ENCODE data around the gene TENM3.
A peak's percentile ranks its signal among the peaks of the same experiment; 100 is the strongest.

The TENM3 gene

DNA sequence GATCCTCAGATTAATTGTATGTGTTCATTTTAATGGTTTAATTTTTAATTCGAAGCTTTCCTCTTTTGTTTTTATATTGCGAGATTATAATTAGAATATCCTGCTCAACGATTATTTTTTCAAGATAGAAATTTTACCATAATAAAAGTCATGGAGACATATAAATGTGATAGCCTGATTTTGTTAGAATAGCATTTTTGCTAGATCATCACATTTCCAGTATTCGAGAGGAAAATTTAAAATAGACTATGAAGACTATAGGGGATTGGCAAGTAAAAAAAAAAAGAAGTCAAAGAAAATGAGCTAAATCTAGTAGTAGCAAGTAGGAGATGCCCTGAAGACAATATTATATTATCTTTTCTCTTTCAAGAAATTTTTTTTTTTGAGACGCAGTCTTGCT lies 60.6 kb downstream of the TENM3 start:
- no peaks in the 10 kb centered on the region for H3K9me3 ChIP-seq (ENCODE audit: insufficient read depth, low read length)
- H3K79me2 ChIP-seq (ENCODE audit: low read length) = no peaks in the 10 kb centered on the region
- TF ChIP-seq, protein P1, sequence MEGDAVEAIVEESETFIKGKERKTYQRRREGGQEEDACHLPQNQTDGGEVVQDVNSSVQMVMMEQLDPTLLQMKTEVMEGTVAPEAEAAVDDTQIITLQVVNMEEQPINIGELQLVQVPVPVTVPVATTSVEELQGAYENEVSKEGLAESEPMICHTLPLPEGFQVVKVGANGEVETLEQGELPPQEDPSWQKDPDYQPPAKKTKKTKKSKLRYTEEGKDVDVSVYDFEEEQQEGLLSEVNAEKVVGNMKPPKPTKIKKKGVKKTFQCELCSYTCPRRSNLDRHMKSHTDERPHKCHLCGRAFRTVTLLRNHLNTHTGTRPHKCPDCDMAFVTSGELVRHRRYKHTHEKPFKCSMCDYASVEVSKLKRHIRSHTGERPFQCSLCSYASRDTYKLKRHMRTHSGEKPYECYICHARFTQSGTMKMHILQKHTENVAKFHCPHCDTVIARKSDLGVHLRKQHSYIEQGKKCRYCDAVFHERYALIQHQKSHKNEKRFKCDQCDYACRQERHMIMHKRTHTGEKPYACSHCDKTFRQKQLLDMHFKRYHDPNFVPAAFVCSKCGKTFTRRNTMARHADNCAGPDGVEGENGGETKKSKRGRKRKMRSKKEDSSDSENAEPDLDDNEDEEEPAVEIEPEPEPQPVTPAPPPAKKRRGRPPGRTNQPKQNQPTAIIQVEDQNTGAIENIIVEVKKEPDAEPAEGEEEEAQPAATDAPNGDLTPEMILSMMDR (IDR thresholded peaks at IDR 0.05; ENCODE audit: low read depth, low read length) = no peak
- TF ChIP-seq EZH2phosphoT487 (IDR thresholded peaks at IDR 0.05; ENCODE audit: low read depth) = no peak
- no peak overlapping the region for H2AFZ ChIP-seq (ENCODE audit: low read depth, low read length)
- no peaks in the 10 kb centered on the region for H4K20me1 ChIP-seq (ENCODE audit: insufficient read depth, low read length)
- no peak overlapping the region for H3K9ac ChIP-seq (ENCODE audit: low read length)
- no peaks in the 10 kb centered on the region for H3K36me3 ChIP-seq (replicated peaks; ENCODE audit: low read depth, low read length)
- H3K4me1 ChIP-seq (ENCODE audit: low read length) = no peaks in the 10 kb centered on the region
- H3K4me2 ChIP-seq (ENCODE audit: low read length) = no peak overlapping the region
- no peak overlapping the region for H3K4me3 ChIP-seq (ENCODE audit: low read length)
- H3K27me3 ChIP-seq (ENCODE audit: low read depth, low read length) = no peaks in the 10 kb centered on the region
- no peak overlapping the region for H3K27ac ChIP-seq (ENCODE audit: low read length)

DNA sequence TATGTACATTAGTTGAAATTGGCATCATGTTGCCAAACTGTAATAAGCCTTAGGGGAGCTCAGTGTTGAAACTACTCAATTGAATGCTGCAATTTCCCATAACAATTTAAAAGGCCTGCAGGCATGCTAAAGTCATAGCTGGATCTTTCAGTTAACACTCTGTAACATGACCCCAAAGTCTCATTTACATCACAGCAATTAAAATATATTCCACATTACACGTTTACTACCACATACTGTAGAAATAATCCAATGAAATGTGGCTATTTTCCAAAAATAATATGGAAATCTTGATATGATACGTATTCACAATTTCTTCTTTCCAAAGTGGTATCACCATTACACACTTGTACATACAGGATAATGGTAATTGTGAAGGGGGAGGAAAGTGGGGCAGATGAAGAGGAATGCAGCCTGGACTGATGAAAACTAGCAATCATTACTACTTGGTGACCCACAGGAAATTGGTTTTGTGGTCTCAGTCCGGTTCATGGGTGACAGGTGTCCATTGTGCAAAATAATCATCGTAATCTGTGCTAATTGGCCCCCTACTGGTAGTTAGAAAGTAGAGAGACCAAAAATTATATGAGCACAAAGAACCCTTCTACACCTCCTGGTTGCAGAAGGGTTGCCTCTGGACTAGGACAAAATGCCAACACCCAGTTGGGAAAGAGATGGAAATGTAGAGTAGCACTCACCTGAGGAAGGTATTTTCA lies 63.7 kb downstream of the TENM3 start:
- H3K4me1 ChIP-seq (ENCODE audit: low read length) = no peaks in the 10 kb centered on the region
- H4K20me1 ChIP-seq (ENCODE audit: insufficient read depth, low read length) = no peaks in the 10 kb centered on the region
- H3K36me3 ChIP-seq (replicated peaks; ENCODE audit: low read depth, low read length) = no peaks in the 10 kb centered on the region
- H3K4me3 ChIP-seq (ENCODE audit: low read length) = no peak overlapping the region
- no peak for TF ChIP-seq EZH2phosphoT487 (IDR thresholded peaks at IDR 0.05; ENCODE audit: low read depth)
- TF ChIP-seq, protein P1 (IDR thresholded peaks at IDR 0.05; ENCODE audit: low read depth, low read length) = peak; percentile 46
- no peaks in the 10 kb centered on the region for H3K27me3 ChIP-seq (ENCODE audit: low read depth, low read length)
- H3K9ac ChIP-seq (ENCODE audit: low read length) = no peak overlapping the region
- no peak overlapping the region for H2AFZ ChIP-seq (ENCODE audit: low read depth, low read length)
- no peaks in the 10 kb centered on the region for H3K9me3 ChIP-seq (ENCODE audit: insufficient read depth, low read length)
- no peaks in the 10 kb centered on the region for H3K79me2 ChIP-seq (ENCODE audit: low read length)
- H3K4me2 ChIP-seq (ENCODE audit: low read length) = no peak overlapping the region
- H3K27ac ChIP-seq (ENCODE audit: low read length) = no peak overlapping the region

DNA sequence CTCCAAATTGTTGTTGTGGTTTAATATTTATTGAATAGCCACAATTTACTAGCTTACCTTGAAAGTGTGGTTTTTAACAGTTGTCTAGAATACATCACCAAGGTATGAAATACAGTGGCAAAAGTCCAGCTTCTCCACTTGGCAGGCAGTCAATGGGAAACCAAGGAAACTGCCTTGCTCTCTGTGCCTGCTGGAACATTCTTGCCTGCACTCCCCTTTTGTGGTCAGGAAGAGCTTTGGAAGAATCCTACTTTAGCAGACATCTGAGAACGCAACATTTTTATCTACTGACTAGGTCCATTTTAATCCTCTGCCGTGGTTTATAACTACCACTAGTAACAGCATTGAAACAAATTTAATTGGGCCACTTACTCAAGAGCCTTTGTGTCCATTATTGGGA lies 64.5 kb downstream of the TENM3 start:
- no peaks in the 10 kb centered on the region for H3K36me3 ChIP-seq (replicated peaks; ENCODE audit: low read depth, low read length)
- H3K9ac ChIP-seq (ENCODE audit: low read length) = no peak overlapping the region
- no peak overlapping the region for H3K4me2 ChIP-seq (ENCODE audit: low read length)
- H3K27ac ChIP-seq (ENCODE audit: low read length) = no peak overlapping the region
- H3K79me2 ChIP-seq (ENCODE audit: low read length) = no peaks in the 10 kb centered on the region
- TF ChIP-seq, protein P1 (IDR thresholded peaks at IDR 0.05; ENCODE audit: low read depth, low read length) = no peak
- no peak for TF ChIP-seq EZH2phosphoT487 (IDR thresholded peaks at IDR 0.05; ENCODE audit: low read depth)
- no peaks in the 10 kb centered on the region for H3K27me3 ChIP-seq (ENCODE audit: low read depth, low read length)
- no peaks in the 10 kb centered on the region for H3K4me1 ChIP-seq (ENCODE audit: low read length)
- H2AFZ ChIP-seq (ENCODE audit: low read depth, low read length) = no peak overlapping the region
- no peaks in the 10 kb centered on the region for H3K9me3 ChIP-seq (ENCODE audit: insufficient read depth, low read length)
- H3K4me3 ChIP-seq (ENCODE audit: low read length) = no peak overlapping the region
- no peaks in the 10 kb centered on the region for H4K20me1 ChIP-seq (ENCODE audit: insufficient read depth, low read length)

DNA sequence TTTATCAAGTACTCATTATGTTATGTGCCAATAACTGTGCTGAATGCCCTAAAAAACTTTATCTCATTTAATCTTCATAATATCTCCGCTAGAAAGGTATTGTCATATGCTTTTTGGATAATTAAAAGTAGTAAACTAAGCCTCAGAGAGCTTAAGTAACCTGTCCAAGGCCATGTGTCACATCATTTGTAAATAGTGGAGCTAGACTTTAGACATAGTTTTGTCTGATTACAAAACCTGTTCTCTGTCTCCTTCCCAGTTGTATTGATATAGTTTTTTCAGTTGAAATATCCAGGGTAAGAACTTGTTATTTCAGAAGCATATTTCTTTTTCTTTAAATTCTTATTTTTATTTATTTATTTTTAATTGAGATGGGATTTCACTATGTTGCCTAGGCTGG lies 66.7 kb downstream of the TENM3 start:
- H3K36me3 ChIP-seq (replicated peaks; ENCODE audit: low read depth, low read length) = no peaks in the 10 kb centered on the region
- H4K20me1 ChIP-seq (ENCODE audit: insufficient read depth, low read length) = no peaks in the 10 kb centered on the region
- H3K4me2 ChIP-seq (ENCODE audit: low read length) = no peak overlapping the region
- no peak overlapping the region for H3K4me3 ChIP-seq (ENCODE audit: low read length)
- H2AFZ ChIP-seq (ENCODE audit: low read depth, low read length) = no peak overlapping the region
- TF ChIP-seq, protein P1 (IDR thresholded peaks at IDR 0.05; ENCODE audit: low read depth, low read length) = no peak
- no peak for TF ChIP-seq EZH2phosphoT487 (IDR thresholded peaks at IDR 0.05; ENCODE audit: low read depth)
- H3K9me3 ChIP-seq (ENCODE audit: insufficient read depth, low read length) = peaks cover 8% of the 10 kb centered on the region
- H3K27me3 ChIP-seq (ENCODE audit: low read depth, low read length) = no peaks in the 10 kb centered on the region
- no peaks in the 10 kb centered on the region for H3K4me1 ChIP-seq (ENCODE audit: low read length)
- H3K9ac ChIP-seq (ENCODE audit: low read length) = no peak overlapping the region
- no peaks in the 10 kb centered on the region for H3K79me2 ChIP-seq (ENCODE audit: low read length)
- H3K27ac ChIP-seq (ENCODE audit: low read length) = no peak overlapping the region
